ENCODE results near the gene SYNCRIP.
"Not testable (repeated sequence)": the region's sequence is repeated elsewhere in the genome, so short reads cannot be mapped to it uniquely, and the experiment has no call there.

The SYNCRIP gene

GRCh38 chr6:85580118-85580877 lies 62.4 kb downstream of the SYNCRIP start:
- peaks cover 0 to 8% of the 10 kb centered on the region in 2 donors for H3K36me3 ChIP-seq (ENCODE audit: control insufficient read depth in 2 of 2, insufficient read depth in 2 of 2, low read length in 2 of 2)

GRCh38 chr6:85579581-85579980 lies 63.1 kb downstream of the SYNCRIP start:
- no peak overlapping the region for H3K27ac ChIP-seq (ENCODE audit: low read depth in 2 of 2, low read length in 2 of 2)
- peaks cover 17 to 21% of the 10 kb centered on the region in 2 donors for H3K4me1 ChIP-seq (ENCODE audit: control insufficient read depth in 2 of 2, insufficient read depth in 2 of 2, low read length in 2 of 2)
- H3K9ac ChIP-seq (ENCODE audit: low read depth in 1 of 2, low read length in 2 of 2): no peak overlapping the region
- H3K4me3 ChIP-seq (ENCODE audit: low read length in 2 of 2): no peak overlapping the region
- peaks cover 0 to 8% of the 10 kb centered on the region in 2 donors for H3K36me3 ChIP-seq (ENCODE audit: control insufficient read depth in 2 of 2, insufficient read depth in 2 of 2, low read length in 2 of 2)
- no peaks in the 10 kb centered on the region for H3K9me3 ChIP-seq (ENCODE audit: control insufficient read depth in 2 of 2, low read length in 2 of 2)
- H3K27me3 ChIP-seq (ENCODE audit: control insufficient read depth in 2 of 2, insufficient read depth in 2 of 2, low read length in 2 of 2): no peaks in the 10 kb centered on the region

More at GRCh38 chr6:85580118-85580877, 62.4 kb downstream of the SYNCRIP start:
- Histone ChIP-seq H3K9me3 (ENCODE audit: control insufficient read depth in 2 of 2, low read length in 2 of 2) (no peaks in the 10 kb centered on the region), H3K4me1 (ENCODE audit: control insufficient read depth in 2 of 2, insufficient read depth in 2 of 2, low read length in 2 of 2) (peaks cover 12 to 15% of the 10 kb centered on the region in 2 donors), H3K4me3 (ENCODE audit: low read length in 2 of 2) (no peak overlapping the region), H3K27me3 (ENCODE audit: control insufficient read depth in 2 of 2, insufficient read depth in 2 of 2, low read length in 2 of 2) (no peaks in the 10 kb centered on the region), H3K27ac (ENCODE audit: low read depth in 2 of 2, low read length in 2 of 2) (no peak overlapping the region), H3K9ac (ENCODE audit: low read depth in 1 of 2, low read length in 2 of 2) (no peak overlapping the region)

- Histone ChIP-seq H3K9me3 (ENCODE audit: control insufficient read depth in 2 of 2, low read length in 2 of 2) (no peaks in the 10 kb centered on the region), H3K36me3 (ENCODE audit: control insufficient read depth in 2 of 2, insufficient read depth in 2 of 2, low read length in 2 of 2) (peaks cover 0 to 8% of the 10 kb centered on the region in 2 donors), H3K9ac (ENCODE audit: low read depth in 1 of 2, low read length in 2 of 2) (no peak overlapping the region), H3K27ac (ENCODE audit: low read depth in 2 of 2, low read length in 2 of 2) (no peak overlapping the region), H3K27me3 (ENCODE audit: control insufficient read depth in 2 of 2, insufficient read depth in 2 of 2, low read length in 2 of 2) (no peaks in the 10 kb centered on the region), H3K4me1 (ENCODE audit: control insufficient read depth in 2 of 2, insufficient read depth in 2 of 2, low read length in 2 of 2) (peaks cover 17 to 21% of the 10 kb centered on the region in 2 donors), H3K4me3 (ENCODE audit: low read length in 2 of 2) (no peak overlapping the region)
These were observed 66.2 kb downstream of the SYNCRIP start for GRCh38 chr6:85576476-85576875.

GRCh38 chr6:85574932-85575598 lies 67.6 kb downstream of the SYNCRIP start:
- Histone ChIP-seq H3K9me3 (ENCODE audit: control insufficient read depth in 2 of 2, low read length in 2 of 2) (no peaks in the 10 kb centered on the region), H3K4me1 (ENCODE audit: control insufficient read depth in 2 of 2, insufficient read depth in 2 of 2, low read length in 2 of 2) (peaks cover 10 to 12% of the 10 kb centered on the region in 2 donors), H3K27me3 (ENCODE audit: control insufficient read depth in 2 of 2, insufficient read depth in 2 of 2, low read length in 2 of 2) (no peaks in the 10 kb centered on the region), H3K27ac (ENCODE audit: low read depth in 2 of 2, low read length in 2 of 2) (no peak overlapping the region), H3K36me3 (ENCODE audit: control insufficient read depth in 2 of 2, insufficient read depth in 2 of 2, low read length in 2 of 2) (peaks cover 0 to 8% of the 10 kb centered on the region in 2 donors), H3K9ac (ENCODE audit: low read depth in 1 of 2, low read length in 2 of 2) (no peak overlapping the region), H3K4me3 (ENCODE audit: low read length in 2 of 2) (no peak overlapping the region)

- Histone ChIP-seq H3K36me3 (ENCODE audit: control insufficient read depth in 2 of 2, insufficient read depth in 2 of 2, low read length in 2 of 2) (peaks cover 2 to 8% of the 10 kb centered on the region in 2 donors), H3K9ac (ENCODE audit: low read depth in 1 of 2, low read length in 2 of 2) (no peak overlapping the region), H3K27ac (ENCODE audit: low read depth in 2 of 2, low read length in 2 of 2) (no peak overlapping the region), H3K4me1 (ENCODE audit: control insufficient read depth in 2 of 2, insufficient read depth in 2 of 2, low read length in 2 of 2) (no peaks in the 10 kb centered on the region), H3K9me3 (ENCODE audit: control insufficient read depth in 2 of 2, low read length in 2 of 2) (no peaks in the 10 kb centered on the region), H3K4me3 (ENCODE audit: low read length in 2 of 2) (no peak overlapping the region), H3K27me3 (ENCODE audit: control insufficient read depth in 2 of 2, insufficient read depth in 2 of 2, low read length in 2 of 2) (no peaks in the 10 kb centered on the region)
These were observed 73.4 kb downstream of the SYNCRIP start for GRCh38 chr6:85569323-85569722.

- no peak overlapping the region for H3K4me3 ChIP-seq (ENCODE audit: low read length in 2 of 2)
- H3K27me3 ChIP-seq (ENCODE audit: control insufficient read depth in 2 of 2, insufficient read depth in 2 of 2, low read length in 2 of 2): no peaks in the 10 kb centered on the region
- no peak overlapping the region for H3K9ac ChIP-seq (ENCODE audit: low read depth in 1 of 2, low read length in 2 of 2)
- H3K9me3 ChIP-seq (ENCODE audit: control insufficient read depth in 2 of 2, low read length in 2 of 2): no peaks in the 10 kb centered on the region
- no peaks in the 10 kb centered on the region for H3K4me1 ChIP-seq (ENCODE audit: control insufficient read depth in 2 of 2, insufficient read depth in 2 of 2, low read length in 2 of 2)
- H3K36me3 ChIP-seq (ENCODE audit: control insufficient read depth in 2 of 2, insufficient read depth in 2 of 2, low read length in 2 of 2): peaks cover 2 to 8% of the 10 kb centered on the region in 2 donors
- H3K27ac ChIP-seq (ENCODE audit: low read depth in 2 of 2, low read length in 2 of 2): no peak overlapping the region
These were observed 74.3 kb downstream of the SYNCRIP start for GRCh38 chr6:85568411-85568810.

- no peak overlapping the region for H3K27ac ChIP-seq (ENCODE audit: low read depth in 2 of 2, low read length in 2 of 2)
- no peak overlapping the region for H3K4me3 ChIP-seq (ENCODE audit: low read length in 2 of 2)
- H3K4me1 ChIP-seq (ENCODE audit: control insufficient read depth in 2 of 2, insufficient read depth in 2 of 2, low read length in 2 of 2): no peaks in the 10 kb centered on the region
- H3K9ac ChIP-seq (ENCODE audit: low read depth in 1 of 2, low read length in 2 of 2): no peak overlapping the region
- H3K36me3 ChIP-seq (ENCODE audit: control insufficient read depth in 2 of 2, insufficient read depth in 2 of 2, low read length in 2 of 2): peaks cover 7 to 15% of the 10 kb centered on the region in 2 donors
- no peaks in the 10 kb centered on the region for H3K27me3 ChIP-seq (ENCODE audit: control insufficient read depth in 2 of 2, insufficient read depth in 2 of 2, low read length in 2 of 2)
- no peaks in the 10 kb centered on the region for H3K9me3 ChIP-seq (ENCODE audit: control insufficient read depth in 2 of 2, low read length in 2 of 2)
These were observed 77.0 kb downstream of the SYNCRIP start for GRCh38 chr6:85565736-85566135.

- H3K9ac ChIP-seq (ENCODE audit: low read depth in 1 of 2, low read length in 2 of 2); H3K27ac ChIP-seq (ENCODE audit: low read depth in 2 of 2, low read length in 2 of 2); H3K9me3 ChIP-seq (ENCODE audit: control insufficient read depth in 2 of 2, low read length in 2 of 2); H3K4me3 ChIP-seq (ENCODE audit: low read length in 2 of 2); H3K27me3 ChIP-seq (ENCODE audit: control insufficient read depth in 2 of 2, insufficient read depth in 2 of 2, low read length in 2 of 2); H3K4me1 ChIP-seq (ENCODE audit: control insufficient read depth in 2 of 2, insufficient read depth in 2 of 2, low read length in 2 of 2): not testable (repeated sequence)
- peaks cover 7 to 19% of the 10 kb centered on the region in 2 donors for H3K36me3 ChIP-seq (ENCODE audit: control insufficient read depth in 2 of 2, insufficient read depth in 2 of 2, low read length in 2 of 2)
These were observed 78.5 kb downstream of the SYNCRIP start for GRCh38 chr6:85564223-85564622.
